Activated naive CD4-positive, alpha-beta T cell treated with anti-CD3 and anti-CD28 coated beads for 36 hours (primary cell): ENCODE data around the gene NEURL1. TPM values are rescaled to one million over a fixed set of nuclear protein-coding genes. Genes with fewer than 3 reads are reported as not detected.
"Not testable (repeated sequence)": the region's sequence is repeated elsewhere in the genome, so short reads cannot be mapped to it uniquely, and the experiment has no call there.

Experiments used
- CTCF ChIA-PET: fragments of 350-600 bp; sonication (Branson Sonifier 250); formaldehyde crosslinking; loops from one replicate; lab custom pipeline; 2021; ENCODE audit warnings: antibody characterized with exemption; lab: Charles Lee
- DNase-seq: peaks from one replicate; pipeline ENCODE4 v3.0.0-alpha.2; 2020
- H3K27ac Mint-ChIP-seq: one replicate; pipeline ENCODE4 v1.8.0; 2021; ENCODE audit warnings: mild to moderate bottlenecking, mixed read lengths
- H3K27me3 Mint-ChIP-seq: one replicate; pipeline ENCODE4 v1.8.0; 2021; ENCODE audit warnings: low read depth, mixed read lengths
- H3K36me3 Mint-ChIP-seq: one replicate; pipeline ENCODE4 v1.8.0; 2021; ENCODE audit warnings: low read depth, mixed read lengths
- H3K4me1 Mint-ChIP-seq: one replicate; pipeline ENCODE4 v1.8.0; 2021; ENCODE audit warnings: low read depth, mixed read lengths
- H3K4me3 Mint-ChIP-seq: one replicate; pipeline ENCODE4 v1.8.0; 2021; ENCODE audit warnings: mild to moderate bottlenecking, moderate library complexity, mixed read lengths
- H3K9me3 Mint-ChIP-seq: one replicate; pipeline ENCODE4 v1.8.0; 2021; ENCODE audit warnings: mixed read lengths
- intact Hi-C: fragments of 100-400 bp; cut with micrococcal nuclease; formaldehyde crosslinking; loops from one replicate; pipeline ENCODE4 v1.15.1; 2023
- total RNA-seq, 2 experiments: library from RNA; stranded (reverse); gene quantifications; one replicate each; pipeline ENCODE4 v1.2.3, GENCODE V29; 2021

NEURL1 gene
- total RNA-seq, 2 experiments from 2014 or later: 1.3 to 1.6 TPM

- CTCF ChIA-PET: interaction anchor here (0.6 to 1.1 kb wide), 2 partner anchors 76 to 84 kb away, joined by 3 to 10 read pairs; no protein-coding TSS in a partner anchor
These were observed 108.7 kb downstream of the NEURL1 start for GRCh38 chr10:103602028-103602851.

GRCh38 chr10:103602852-103603155 is 109.3 kb downstream of the NEURL1 start:
- CTCF ChIA-PET: interaction anchor here (1.1 kb wide), 1 partner anchor 84 kb away, joined by 10 read pairs; no protein-coding TSS in a partner anchor
- Mint-ChIP-seq H3K36me3 (peaks cover under 1% of the 10 kb centered on the region), H3K9me3 (no peaks in the 10 kb centered on the region), H3K4me3 (no peak overlapping the region), H3K4me1 (no peaks in the 10 kb centered on the region), H3K27ac (no peak overlapping the region), H3K27me3 (no peaks in the 10 kb centered on the region)
- intact Hi-C loops: no loop called here
- no peak for DNase-seq

More at GRCh38 chr10:103602028-103602851, 108.7 kb downstream of the NEURL1 start:
- intact Hi-C loops: no loop called here
- H3K4me3 Mint-ChIP-seq: no peak overlapping the region
- no peaks in the 10 kb centered on the region for H3K9me3 Mint-ChIP-seq
- no peaks in the 10 kb centered on the region for H3K27me3 Mint-ChIP-seq
- H3K27ac Mint-ChIP-seq: no peak overlapping the region
- no peaks in the 10 kb centered on the region for H3K4me1 Mint-ChIP-seq
- DNase-seq: no peak
- H3K36me3 Mint-ChIP-seq: no peaks in the 10 kb centered on the region

- Mint-ChIP-seq H3K36me3 (peaks cover 1% of the 10 kb centered on the region), H3K27ac (no peak overlapping the region), H3K4me1 (no peaks in the 10 kb centered on the region), H3K27me3 (no peaks in the 10 kb centered on the region), H3K4me3 (no peak overlapping the region), H3K9me3 (no peaks in the 10 kb centered on the region)
- no peak for DNase-seq
- CTCF ChIA-PET: interaction anchor here (3.7 kb wide), 1 partner anchor 84 kb away, joined by 74 read pairs; no protein-coding TSS in a partner anchor
- intact Hi-C loops: no loop called here
These were observed 109.9 kb downstream of the NEURL1 start for GRCh38 chr10:103603382-103603781.

GRCh38 chr10:103605359-103606096 is 112.0 kb downstream of the NEURL1 start:
- no peak overlapping the region for H3K4me3 Mint-ChIP-seq
- DNase-seq: peak; percentile 60
- intact Hi-C loops: loop anchor here (1.0 kb wide), 1 partner anchor 81 kb away; no protein-coding TSS in a partner anchor
- CTCF ChIA-PET: interaction anchor here (0.6 to 3.7 kb wide), 10 partner anchors 9 to 95 kb away, joined by 3 to 74 read pairs (median 4); no protein-coding TSS in a partner anchor
- H3K27ac Mint-ChIP-seq: no peak overlapping the region
- H3K36me3 Mint-ChIP-seq: peaks cover 1% of the 10 kb centered on the region
- no peaks in the 10 kb centered on the region for H3K4me1 Mint-ChIP-seq
- H3K27me3 Mint-ChIP-seq: no peaks in the 10 kb centered on the region
- no peaks in the 10 kb centered on the region for H3K9me3 Mint-ChIP-seq

- H3K9me3 Mint-ChIP-seq, DNase-seq, intact Hi-C loops, H3K4me1 Mint-ChIP-seq, H3K36me3 Mint-ChIP-seq, H3K27ac Mint-ChIP-seq, H3K27me3 Mint-ChIP-seq, H3K4me3 Mint-ChIP-seq: not testable (repeated sequence)
- CTCF ChIA-PET: interaction anchor here (0.7 to 3.7 kb wide), 8 partner anchors 8 to 96 kb away, joined by 3 to 74 read pairs (median 4); no protein-coding TSS in a partner anchor
These were observed 112.6 kb downstream of the NEURL1 start for GRCh38 chr10:103606097-103606438.

GRCh38 chr10:103607051-103607450 is 113.5 kb downstream of the NEURL1 start:
- H3K4me3 Mint-ChIP-seq, H3K4me1 Mint-ChIP-seq, intact Hi-C loops: not testable (repeated sequence)

GRCh38 chr10:103608056-103608455 is 114.6 kb downstream of the NEURL1 start:
- H3K27ac Mint-ChIP-seq, DNase-seq, intact Hi-C loops, H3K9me3 Mint-ChIP-seq, H3K4me3 Mint-ChIP-seq, H3K4me1 Mint-ChIP-seq, CTCF ChIA-PET, H3K27me3 Mint-ChIP-seq, H3K36me3 Mint-ChIP-seq: not testable (repeated sequence)

More at GRCh38 chr10:103607051-103607450, 113.5 kb downstream of the NEURL1 start:
- H3K27ac Mint-ChIP-seq, H3K9me3 Mint-ChIP-seq, DNase-seq, H3K36me3 Mint-ChIP-seq, H3K27me3 Mint-ChIP-seq: not testable (repeated sequence)
- CTCF ChIA-PET: interaction anchor here (0.6 kb wide), 1 partner anchor 42 kb away, joined by 3 read pairs; no protein-coding TSS in a partner anchor

GRCh38 chr10:103609231-103610082 is 116.0 kb downstream of the NEURL1 start:
- Mint-ChIP-seq H3K36me3 (peaks cover 1% of the 10 kb centered on the region), H3K4me1 (no peaks in the 10 kb centered on the region), H3K27ac (no peak overlapping the region), H3K9me3 (no peaks in the 10 kb centered on the region), H3K27me3 (no peaks in the 10 kb centered on the region), H3K4me3 (no peak overlapping the region)
- DNase-seq: no peak
- intact Hi-C loops: no loop called here
- CTCF ChIA-PET: interaction anchor here (0.9 to 3.4 kb wide), 3 partner anchors 10 to 77 kb away, joined by 3 to 20 read pairs (median 4); no protein-coding TSS in a partner anchor

GRCh38 chr10:103610083-103610472 is 116.6 kb downstream of the NEURL1 start:
- H3K27me3 Mint-ChIP-seq: no peaks in the 10 kb centered on the region
- no peaks in the 10 kb centered on the region for H3K9me3 Mint-ChIP-seq
- peaks cover 1% of the 10 kb centered on the region for H3K36me3 Mint-ChIP-seq
- DNase-seq: no peak
- no peaks in the 10 kb centered on the region for H3K4me1 Mint-ChIP-seq
- H3K4me3 Mint-ChIP-seq: no peak overlapping the region
- intact Hi-C loops: no loop called here
- CTCF ChIA-PET: interaction anchor here (0.9 to 3.4 kb wide), 3 partner anchors 11 to 76 kb away, joined by 3 to 20 read pairs (median 4); no protein-coding TSS in a partner anchor
- no peak overlapping the region for H3K27ac Mint-ChIP-seq

GRCh38 chr10:103610921-103611511 is 117.5 kb downstream of the NEURL1 start:
- DNase-seq: no peak
- Mint-ChIP-seq H3K27ac (no peak overlapping the region), H3K27me3 (no peaks in the 10 kb centered on the region), H3K4me3 (no peak overlapping the region), H3K4me1 (no peaks in the 10 kb centered on the region), H3K9me3 (no peaks in the 10 kb centered on the region), H3K36me3 (peaks cover 1% of the 10 kb centered on the region)
- intact Hi-C loops: no loop called here
- CTCF ChIA-PET: interaction anchor here (1.7 to 3.4 kb wide), 2 partner anchors 73 to 75 kb away, joined by 7 to 20 read pairs; no protein-coding TSS in a partner anchor
